ENCODE results near the gene TIAM1. TPM values are rescaled to one million over a fixed set of nuclear protein-coding genes. Genes with fewer than 3 reads are reported as not detected.

TIAM1 gene
- total RNA-seq, 1 experiment from 2014 or later, result 22.5 TPM

DNA sequence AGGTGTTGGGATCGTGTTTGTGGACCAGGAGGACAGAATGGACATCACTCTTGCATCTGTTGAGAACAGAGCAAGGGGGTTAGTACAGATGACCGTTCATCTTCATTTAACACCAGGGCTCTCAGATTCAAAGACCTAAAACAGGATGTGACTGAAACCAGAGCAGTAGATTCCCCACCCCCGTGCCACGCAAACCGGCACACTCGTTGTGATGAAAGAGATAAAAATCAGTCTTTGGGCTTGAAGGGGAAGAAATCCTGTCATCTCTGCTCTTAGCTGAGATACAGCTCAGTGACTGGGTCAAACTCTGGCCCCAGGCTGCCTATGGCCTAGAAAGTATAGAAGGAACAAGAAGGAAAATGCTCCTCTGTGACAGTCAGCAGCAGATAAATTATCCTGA lies 159.6 kb downstream of the TIAM1 start:
- Histone ChIP-seq H4K20me1 (ENCODE audit: insufficient read depth) (0 out of 2 replicates have a peak, but pooled peaks cover 7% of the 10 kb centered on the region), H2AFZ (no peak overlapping the region), H3F3A (ENCODE audit: insufficient read depth, low read depth) (no peaks in the 10 kb centered on the region), H3K27me3 (ENCODE audit: insufficient read depth, low read depth) (no peaks in the 10 kb centered on the region), H3K27ac (no peak overlapping the region), H3K9me2 (ENCODE audit: insufficient read depth) (no peaks in the 10 kb centered on the region), H3K36me3 (ENCODE audit: low read depth) (0 out of 2 replicates have a peak, but pooled peaks cover 3% of the 10 kb centered on the region), H3K79me2 (ENCODE audit: low read depth) (no peaks in the 10 kb centered on the region), H3K4me1 (replicated peaks; ENCODE audit: insufficient read depth) (no peaks in the 10 kb centered on the region), H3K4me2 (no peak overlapping the region), H3K9me3 (ENCODE audit: insufficient read depth, low read depth) (no peaks in the 10 kb centered on the region), H3K4me3 (no peak overlapping the region)
- no TSS peak for BruUV-seq (replicated peaks)
- POLR2A ChIA-PET (ENCODE audit: unreplicated experiment), result no interaction called here
- no peak for DNase-seq
- TF ChIP-seq, protein P1, sequence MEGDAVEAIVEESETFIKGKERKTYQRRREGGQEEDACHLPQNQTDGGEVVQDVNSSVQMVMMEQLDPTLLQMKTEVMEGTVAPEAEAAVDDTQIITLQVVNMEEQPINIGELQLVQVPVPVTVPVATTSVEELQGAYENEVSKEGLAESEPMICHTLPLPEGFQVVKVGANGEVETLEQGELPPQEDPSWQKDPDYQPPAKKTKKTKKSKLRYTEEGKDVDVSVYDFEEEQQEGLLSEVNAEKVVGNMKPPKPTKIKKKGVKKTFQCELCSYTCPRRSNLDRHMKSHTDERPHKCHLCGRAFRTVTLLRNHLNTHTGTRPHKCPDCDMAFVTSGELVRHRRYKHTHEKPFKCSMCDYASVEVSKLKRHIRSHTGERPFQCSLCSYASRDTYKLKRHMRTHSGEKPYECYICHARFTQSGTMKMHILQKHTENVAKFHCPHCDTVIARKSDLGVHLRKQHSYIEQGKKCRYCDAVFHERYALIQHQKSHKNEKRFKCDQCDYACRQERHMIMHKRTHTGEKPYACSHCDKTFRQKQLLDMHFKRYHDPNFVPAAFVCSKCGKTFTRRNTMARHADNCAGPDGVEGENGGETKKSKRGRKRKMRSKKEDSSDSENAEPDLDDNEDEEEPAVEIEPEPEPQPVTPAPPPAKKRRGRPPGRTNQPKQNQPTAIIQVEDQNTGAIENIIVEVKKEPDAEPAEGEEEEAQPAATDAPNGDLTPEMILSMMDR (conservative IDR thresholded peaks at IDR 0.05), result no peak
- TF ChIP-seq EZH2 (IDR thresholded peaks at IDR 0.05; ENCODE audit: low read depth), result no peak
- intact Hi-C loops (cut with micrococcal nuclease; ENCODE audit: unreplicated experiment), result no loop called here
- CTCF ChIA-PET, result no interaction called here

DNA sequence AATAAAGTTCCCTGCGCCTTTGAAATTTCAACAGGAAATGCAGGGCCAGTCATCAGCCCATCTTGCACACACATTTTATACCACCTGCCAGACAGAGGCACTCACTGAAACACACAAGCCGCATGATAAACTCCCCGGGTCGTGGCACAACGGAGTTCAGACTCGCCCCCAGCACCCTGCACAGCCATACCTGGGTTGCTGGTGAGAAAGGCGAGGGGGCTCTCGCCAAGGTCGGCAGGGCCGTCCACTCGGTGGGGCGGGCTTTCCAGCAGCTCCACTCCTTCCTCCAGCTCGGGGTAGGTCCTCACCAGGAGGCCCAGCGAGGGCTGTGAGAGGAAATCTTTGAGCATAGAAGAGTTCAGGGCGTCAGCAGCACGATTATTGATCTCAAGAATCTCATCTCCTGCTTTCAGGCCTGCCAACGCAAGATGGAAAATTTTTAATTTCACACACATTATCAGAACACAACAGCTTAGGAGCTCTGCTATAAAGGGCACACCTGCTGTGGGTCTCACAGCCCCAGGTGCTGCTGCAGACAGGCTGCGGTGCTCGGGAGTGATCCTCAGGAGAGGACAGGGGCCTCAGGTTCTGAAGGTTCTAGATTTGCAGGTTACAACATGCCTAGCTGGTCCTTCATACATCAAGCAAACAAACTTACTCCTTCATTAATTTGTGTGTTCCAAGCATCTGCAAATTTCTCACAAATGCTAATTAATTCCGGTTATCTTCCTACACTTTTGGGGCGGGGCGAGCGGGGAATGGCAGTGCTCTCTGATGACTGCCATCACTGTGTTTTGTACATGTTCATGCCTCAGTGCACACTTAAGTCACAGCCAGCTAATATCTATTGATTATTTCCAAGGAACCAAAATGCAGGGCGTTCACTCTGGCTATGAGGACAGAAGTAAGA lies 161.6 kb downstream of the TIAM1 start:
- Histone ChIP-seq H3K27ac (no peak overlapping the region), H3K9me3 (ENCODE audit: insufficient read depth, low read depth) (no peaks in the 10 kb centered on the region), H3K79me2 (ENCODE audit: low read depth) (no peaks in the 10 kb centered on the region), H3F3A (ENCODE audit: insufficient read depth, low read depth) (no peaks in the 10 kb centered on the region), H2AFZ (no peak overlapping the region), H4K20me1 (ENCODE audit: insufficient read depth) (0 out of 2 replicates have a peak, but pooled peaks cover 7% of the 10 kb centered on the region), H3K9me2 (ENCODE audit: insufficient read depth) (no peaks in the 10 kb centered on the region), H3K27me3 (ENCODE audit: insufficient read depth, low read depth) (no peaks in the 10 kb centered on the region), H3K4me3 (no peak overlapping the region), H3K4me1 (replicated peaks; ENCODE audit: insufficient read depth) (no peaks in the 10 kb centered on the region), H3K4me2 (no peak overlapping the region), H3K36me3 (ENCODE audit: low read depth) (0 out of 2 replicates have a peak, but pooled peaks cover 3% of the 10 kb centered on the region)
- ChIA-PET POLR2A (ENCODE audit: unreplicated experiment) (no interaction called here), CTCF (interaction anchor here (0.6 to 0.7 kb wide), 2 partner anchors 34 to 366 kb away, joined by 3 to 4 read pairs; no protein-coding TSS in a partner anchor)
- no peak for TF ChIP-seq EZH2 (IDR thresholded peaks at IDR 0.05; ENCODE audit: low read depth)
- TF ChIP-seq, protein P1 (conservative IDR thresholded peaks at IDR 0.05), result no peak
- no TSS peak for BruUV-seq (replicated peaks)
- intact Hi-C loops (cut with micrococcal nuclease; ENCODE audit: unreplicated experiment), result no loop called here
- no peak for DNase-seq

DNA sequence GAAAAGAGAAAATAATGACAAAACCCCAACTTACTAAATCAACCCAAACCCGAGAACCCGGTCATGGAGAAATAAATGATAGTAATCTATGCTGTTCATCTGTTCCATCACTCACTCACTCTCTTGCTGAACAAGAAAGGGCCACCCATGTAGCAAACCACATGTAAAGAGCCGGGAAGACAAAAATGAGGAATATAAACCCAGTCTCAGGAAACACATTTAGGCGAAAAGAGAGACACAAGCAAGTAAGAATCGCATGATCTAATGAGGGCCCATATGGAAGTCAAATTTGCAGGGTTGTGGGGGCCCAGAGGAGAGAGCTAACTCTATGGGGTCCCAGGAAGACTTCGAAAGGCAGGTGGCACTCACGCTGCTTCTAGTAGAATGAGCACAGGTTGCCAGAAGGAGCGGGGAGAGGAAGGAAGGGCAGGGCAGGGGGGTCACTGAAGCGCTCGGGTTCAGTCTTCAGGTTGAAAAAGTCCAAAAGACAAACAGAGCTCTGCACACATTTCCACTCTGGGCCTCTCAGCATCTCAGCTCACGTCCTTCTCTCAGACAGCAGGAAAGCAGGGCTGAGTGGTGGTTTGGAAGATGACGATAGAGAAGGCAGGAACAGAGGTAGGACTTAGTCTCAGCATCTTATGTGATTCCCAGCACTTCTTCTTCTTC lies 162.8 kb downstream of the TIAM1 start:
- CTCF ChIA-PET, result interaction anchor here (0.6 to 0.7 kb wide), 2 partner anchors 12 to 1617 kb away, joined by 3 to 14 read pairs; no protein-coding TSS in a partner anchor

More for the DNA sequence above, 162.8 kb downstream of the TIAM1 start:
- Histone ChIP-seq H3K4me3 (no peak overlapping the region), H3K79me2 (ENCODE audit: low read depth) (no peaks in the 10 kb centered on the region), H3K9me2 (ENCODE audit: insufficient read depth) (no peaks in the 10 kb centered on the region), H4K20me1 (ENCODE audit: insufficient read depth) (0 out of 2 replicates have a peak, but pooled peaks cover 7% of the 10 kb centered on the region), H3K9me3 (ENCODE audit: insufficient read depth, low read depth) (no peaks in the 10 kb centered on the region), H2AFZ (no peak overlapping the region), H3K27me3 (ENCODE audit: insufficient read depth, low read depth) (no peaks in the 10 kb centered on the region), H3K36me3 (ENCODE audit: low read depth) (0 out of 2 replicates have a peak, but pooled peaks cover 3% of the 10 kb centered on the region), H3F3A (ENCODE audit: insufficient read depth, low read depth) (no peaks in the 10 kb centered on the region), H3K27ac (no peak overlapping the region), H3K4me2 (no peak overlapping the region), H3K4me1 (replicated peaks; ENCODE audit: insufficient read depth) (no peaks in the 10 kb centered on the region)
- DNase-seq, result no peak
- POLR2A ChIA-PET (ENCODE audit: unreplicated experiment), result interaction anchor here (0.6 kb wide), 1 partner anchor 342 kb away, joined by 6 read pairs; no protein-coding TSS in a partner anchor
- TF ChIP-seq, protein P1 (conservative IDR thresholded peaks at IDR 0.05), result no peak
- no peak for TF ChIP-seq EZH2 (IDR thresholded peaks at IDR 0.05; ENCODE audit: low read depth)
- no TSS peak for BruUV-seq (replicated peaks)
- intact Hi-C loops (cut with micrococcal nuclease; ENCODE audit: unreplicated experiment), result loop anchor here (2.0 kb wide), 1 partner anchor 82 kb away; no protein-coding TSS in a partner anchor

Measured in PC-9 (cell line).